CD4-positive, alpha-beta T cell (primary cell): Measurements from ENCODE around the gene CAMTA1. TPM values are rescaled to one million over a fixed set of nuclear protein-coding genes. Genes with fewer than 3 reads are reported as not detected.

ENCODE experiments used
- ATAC-seq: fragments of 200-7000 bp; cut with Tn5 transposase; one replicate; pipeline ENCODE4 v1.10.0; 2022; ENCODE audit warnings: mild to moderate bottlenecking; ENCODE audit not compliant: poor library complexity
- CTCF ChIA-PET: fragments of 350-600 bp; sonication (Branson Sonifier 250); formaldehyde crosslinking; loops from one replicate; lab custom pipeline; 2021; ENCODE audit warnings: antibody characterized with exemption, inconsistent platforms; lab: Charles Lee
- POLR2A ChIA-PET: fragments of 350-600 bp; sonication (Branson Sonifier 250); formaldehyde crosslinking; loops from one replicate; lab custom pipeline; 2021; ENCODE audit warnings: antibody characterized with exemption, inconsistent platforms; lab: Charles Lee
- DNase-seq, 14 experiments: peaks; one replicate each; pipeline ENCODE4 v3.0.0-alpha.2; 2013 to 2020; ENCODE audit warnings: mixed read lengths in 2 of 14
- H3K27ac ChIP-seq, 2 donors: one replicate each; pipeline versions ENCODE4 v1.5.1 to v1.7.0; 2013; ENCODE audit warnings: low read length in 2 of 2, low read depth in 1 of 2, mild to moderate bottlenecking in 1 of 2
- H3K27me3 ChIP-seq, 2 experiments: 1 replicate in 1 of 2; 2 replicates in 1 of 2; pipeline versions ENCODE4 v1.6.1 to v1.7.0; 2013; ENCODE audit warnings: low read length in 2 of 2, control low read depth in 1 of 2, mild to moderate bottlenecking in 1 of 2, moderate library complexity in 1 of 2; ENCODE audit not compliant: insufficient read depth in 2 of 2, control insufficient read depth in 1 of 2
- H3K36me3 ChIP-seq: one replicate; pipeline ENCODE4 v1.6.1; 2013; ENCODE audit warnings: low read length, control low read depth; ENCODE audit not compliant: insufficient read depth
- H3K4me1 ChIP-seq: one replicate; pipeline ENCODE4 v1.6.1; 2013; ENCODE audit warnings: low read length, control low read depth; ENCODE audit not compliant: insufficient read depth
- H3K4me3 ChIP-seq: one replicate; pipeline ENCODE4 v1.5.1; 2013; ENCODE audit warnings: mild to moderate bottlenecking, low read length, moderate library complexity
- H3K9me3 ChIP-seq, 2 experiments: 1 replicate in 1 of 2; 2 replicates in 1 of 2; pipeline versions ENCODE4 v1.6.1 to v1.7.0; 2013; ENCODE audit warnings: low read length in 2 of 2, mild to moderate bottlenecking in 2 of 2, control low read depth in 1 of 2, moderate library complexity in 1 of 2; ENCODE audit not compliant: control insufficient read depth in 1 of 2, insufficient read depth in 1 of 2
- H3K27ac Mint-ChIP-seq: one replicate; pipeline ENCODE4 v1.8.0; 2020; ENCODE audit warnings: mixed read lengths
- H3K27me3 Mint-ChIP-seq: one replicate; pipeline ENCODE4 v1.8.0; 2021; ENCODE audit warnings: mixed read lengths
- H3K36me3 Mint-ChIP-seq: one replicate; pipeline ENCODE4 v1.8.0; 2021; ENCODE audit warnings: low read depth, mixed read lengths
- H3K4me1 Mint-ChIP-seq: one replicate; pipeline ENCODE4 v1.8.0; 2021; ENCODE audit warnings: low read depth, mixed read lengths
- H3K4me3 Mint-ChIP-seq: one replicate; pipeline ENCODE4 v1.8.0; 2020; ENCODE audit warnings: mild to moderate bottlenecking, mixed read lengths
- H3K9me3 Mint-ChIP-seq: one replicate; pipeline ENCODE4 v1.8.0; 2020; ENCODE audit warnings: mixed read lengths
- intact Hi-C, 2 experiments: fragments of 100-400 bp; cut with DNase I in 1 of 2; cut with micrococcal nuclease in 1 of 2; formaldehyde crosslinking; loops; one replicate each; pipeline versions ENCODE4 v1.15.1 to v1.9.0; 2023 to 2025; cut with DNase I, micrococcal nuclease
- total RNA-seq, 174 experiments: library from RNA in 2 of 174; stranded (reverse) in 2 of 174; gene quantifications; one replicate each; pipeline ENCODE4 v1.2.3 and lab custom pipeline; 2021 to 2026
- TF ChIP-seq, protein P1 (sequence below): fragments of 200-600 bp; IDR thresholded peaks from one replicate; pipeline ENCODE4 v1.8.0; 2022; ENCODE audit warnings: antibody characterized with exemption, mild to moderate bottlenecking

The CAMTA1 gene
- total RNA-seq, 2 experiments from 2014 or later, result 38.6 to 39.3 TPM

DNA sequence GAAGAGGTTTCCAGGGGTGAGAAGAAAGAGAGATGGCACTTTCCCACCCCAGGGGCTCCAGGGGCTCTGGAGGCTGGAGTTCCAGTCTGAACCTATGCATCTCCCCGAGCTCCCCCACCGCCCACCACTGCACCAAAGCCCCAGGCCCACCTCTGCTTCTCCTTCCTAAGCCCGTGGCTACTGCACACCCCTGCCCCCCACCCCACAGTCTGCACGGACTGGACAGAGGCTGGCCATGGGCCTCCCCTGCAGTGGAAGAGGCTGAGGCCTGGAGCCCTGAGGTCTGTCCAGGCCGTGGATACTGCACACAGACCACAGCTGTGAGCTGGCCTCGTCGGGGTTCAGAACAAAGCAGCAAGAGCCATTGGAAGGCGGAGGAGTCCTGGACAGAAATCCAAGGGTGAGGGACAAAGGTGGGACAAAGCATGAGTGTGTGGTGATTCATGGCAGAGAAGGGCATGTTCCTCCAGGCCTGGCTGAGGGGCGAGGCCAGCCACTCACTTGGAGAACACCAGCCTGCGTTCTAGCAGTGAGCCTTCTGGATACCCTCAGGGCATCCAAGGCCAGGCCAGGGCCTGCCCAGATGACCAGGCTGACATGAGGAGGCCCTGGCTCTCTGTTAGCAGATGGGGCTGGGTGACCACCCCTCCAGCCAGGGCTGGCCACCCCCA is 741.1 kb downstream of the CAMTA1 start:
- no peaks in the 10 kb centered on the region for H3K9me3 Mint-ChIP-seq
- Histone ChIP-seq H3K36me3 (no peaks in the 10 kb centered on the region), H3K27me3 (peaks cover 0 to 5% of the 10 kb centered on the region in 2 experiments), H3K4me1 (no peaks in the 10 kb centered on the region), H3K27ac (no peak overlapping the region), H3K4me3 (no peak overlapping the region), H3K9me3 (no peaks in the 10 kb centered on the region)
- DNase-seq, result no peak
- H3K27me3 Mint-ChIP-seq, result peaks cover 10% of the 10 kb centered on the region
- no peaks in the 10 kb centered on the region for H3K36me3 Mint-ChIP-seq
- no peak for ATAC-seq
- H3K4me3 Mint-ChIP-seq, result no peak overlapping the region
- POLR2A ChIA-PET, result no interaction called here
- H3K4me1 Mint-ChIP-seq, result no peaks in the 10 kb centered on the region
- TF ChIP-seq, protein P1, sequence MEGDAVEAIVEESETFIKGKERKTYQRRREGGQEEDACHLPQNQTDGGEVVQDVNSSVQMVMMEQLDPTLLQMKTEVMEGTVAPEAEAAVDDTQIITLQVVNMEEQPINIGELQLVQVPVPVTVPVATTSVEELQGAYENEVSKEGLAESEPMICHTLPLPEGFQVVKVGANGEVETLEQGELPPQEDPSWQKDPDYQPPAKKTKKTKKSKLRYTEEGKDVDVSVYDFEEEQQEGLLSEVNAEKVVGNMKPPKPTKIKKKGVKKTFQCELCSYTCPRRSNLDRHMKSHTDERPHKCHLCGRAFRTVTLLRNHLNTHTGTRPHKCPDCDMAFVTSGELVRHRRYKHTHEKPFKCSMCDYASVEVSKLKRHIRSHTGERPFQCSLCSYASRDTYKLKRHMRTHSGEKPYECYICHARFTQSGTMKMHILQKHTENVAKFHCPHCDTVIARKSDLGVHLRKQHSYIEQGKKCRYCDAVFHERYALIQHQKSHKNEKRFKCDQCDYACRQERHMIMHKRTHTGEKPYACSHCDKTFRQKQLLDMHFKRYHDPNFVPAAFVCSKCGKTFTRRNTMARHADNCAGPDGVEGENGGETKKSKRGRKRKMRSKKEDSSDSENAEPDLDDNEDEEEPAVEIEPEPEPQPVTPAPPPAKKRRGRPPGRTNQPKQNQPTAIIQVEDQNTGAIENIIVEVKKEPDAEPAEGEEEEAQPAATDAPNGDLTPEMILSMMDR, result no peak
- H3K27ac Mint-ChIP-seq, result no peak overlapping the region
- CTCF ChIA-PET, result no interaction called here
- intact Hi-C loops, result no loop called here

DNA sequence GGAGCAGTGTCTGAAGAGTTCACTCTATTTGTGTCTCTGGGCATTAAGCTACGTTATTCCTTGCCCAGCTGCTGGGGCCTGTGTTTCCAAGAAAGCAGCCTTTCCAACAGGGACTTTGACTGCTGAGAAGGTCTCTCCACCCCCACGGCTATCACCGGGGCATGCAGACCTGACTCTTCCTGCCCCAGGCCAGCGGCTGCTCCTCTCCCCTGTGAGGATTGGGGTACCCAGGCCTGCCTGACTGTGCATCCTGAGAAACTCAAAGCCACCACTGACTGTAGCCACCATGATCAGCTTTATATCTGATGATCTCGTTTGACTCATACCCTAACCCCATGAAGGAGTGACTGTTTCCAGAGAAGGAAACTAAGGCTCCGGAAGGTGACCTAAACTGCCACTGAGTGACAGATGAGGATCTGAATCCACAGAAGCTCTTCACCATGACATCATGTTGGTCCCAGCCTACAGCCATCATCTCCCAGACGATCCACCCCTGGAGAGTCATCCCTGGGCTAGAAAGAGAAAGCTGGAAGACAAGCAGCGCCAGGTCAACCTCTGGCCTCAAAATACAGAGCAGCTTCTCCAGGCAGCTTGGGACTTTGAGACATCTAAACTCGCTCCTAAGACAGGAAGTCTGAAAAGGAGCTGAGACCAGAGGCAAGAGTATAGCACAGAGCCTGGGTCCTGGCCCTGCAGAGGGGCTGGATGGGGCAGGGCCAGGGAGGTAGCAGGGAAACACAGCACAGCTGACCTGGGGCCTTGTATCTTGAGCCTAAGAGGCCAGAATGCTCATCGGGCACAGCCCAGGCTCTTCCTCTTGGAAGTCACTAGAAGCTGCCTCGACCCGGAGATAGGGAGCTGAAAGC is 741.8 kb downstream of the CAMTA1 start:
- H3K36me3 ChIP-seq, result no peaks in the 10 kb centered on the region
- Mint-ChIP-seq H3K9me3 (no peaks in the 10 kb centered on the region), H3K27me3 (peaks cover 10% of the 10 kb centered on the region), H3K27ac (no peak overlapping the region), H3K4me3 (no peak overlapping the region), H3K36me3 (no peaks in the 10 kb centered on the region), H3K4me1 (no peaks in the 10 kb centered on the region)
- CTCF ChIA-PET, result no interaction called here
- H3K9me3 ChIP-seq, result no peaks in the 10 kb centered on the region
- no peak for ATAC-seq
- H3K27ac ChIP-seq, result no peak overlapping the region
- no peaks in the 10 kb centered on the region for H3K4me1 ChIP-seq
- TF ChIP-seq, protein P1, result no peak
- H3K4me3 ChIP-seq, result no peak overlapping the region
- DNase-seq, result no peak
- POLR2A ChIA-PET, result no interaction called here
- intact Hi-C loops, result no loop called here
- H3K27me3 ChIP-seq, result peaks cover 0 to 5% of the 10 kb centered on the region in 2 experiments

DNA sequence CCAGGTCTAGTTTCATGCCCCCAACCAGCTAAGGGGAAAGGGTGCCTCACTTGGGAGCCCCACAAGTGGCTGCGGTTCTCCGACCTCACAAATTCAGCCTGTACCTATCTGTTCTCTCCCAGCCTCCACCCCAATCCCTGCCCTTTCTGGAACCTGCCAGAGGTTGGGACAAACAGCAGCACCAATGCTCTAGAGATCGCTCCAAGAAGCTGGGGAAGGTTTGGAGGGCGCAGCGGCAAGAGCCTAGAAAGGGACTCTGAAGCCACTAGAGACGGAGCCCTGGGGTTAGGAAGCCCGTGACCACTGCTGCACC is 742.4 kb downstream of the CAMTA1 start:
- ChIA-PET CTCF (no interaction called here), POLR2A (no interaction called here)
- H3K27me3 Mint-ChIP-seq, result peaks cover 10% of the 10 kb centered on the region
- H3K4me3 ChIP-seq, result no peak overlapping the region
- DNase-seq (no peak), ATAC-seq (no peak)
- no peaks in the 10 kb centered on the region for H3K4me1 Mint-ChIP-seq
- intact Hi-C loops, result no loop called here
- H3K4me1 ChIP-seq, result no peaks in the 10 kb centered on the region
- no peaks in the 10 kb centered on the region for H3K36me3 Mint-ChIP-seq
- no peaks in the 10 kb centered on the region for H3K36me3 ChIP-seq
- no peaks in the 10 kb centered on the region for H3K9me3 ChIP-seq
- peaks cover 0 to 5% of the 10 kb centered on the region in 2 experiments for H3K27me3 ChIP-seq
- no peaks in the 10 kb centered on the region for H3K9me3 Mint-ChIP-seq
- H3K27ac Mint-ChIP-seq, result no peak overlapping the region
- no peak overlapping the region for H3K27ac ChIP-seq
- TF ChIP-seq, protein P1, result no peak
- no peak overlapping the region for H3K4me3 Mint-ChIP-seq
